HCT116 (cell line): ENCODE results near the gene R3HDM4. TPM values are rescaled to one million over a fixed set of nuclear protein-coding genes. Genes with fewer than 3 reads are reported as not detected.

Experiments
- ATAC-seq: fragments of 200-7000 bp; cut with Tn5 transposase; 2 replicates; pipeline ENCODE4 v1.9.1; 2020; ENCODE audit warnings: mild to moderate bottlenecking, moderate library complexity
- BruUV-seq: library from RNA; stranded (reverse); fragments of 400-500 nt; replicated peaks from 2 replicates; lab custom pipeline; 2021; lab: Mats Ljungman, UMichigan
- CTCF ChIA-PET: fragments of 300-600 bp; sonication (Branson Sonifier 250); formaldehyde crosslinking; loops from one replicate; lab custom pipeline; 2021; ENCODE audit warnings: antibody characterized with exemption; lab: Charles Lee
- POLR2A ChIA-PET: fragments of 300-600, 350-600 bp; sonication (Branson Sonifier 250); formaldehyde crosslinking; loops from one replicate; lab custom pipeline; 2021; ENCODE audit warnings: antibody characterized with exemption; lab: Charles Lee
- RAD21 ChIA-PET, 2 experiments: fragments of 300-600 bp; sonication (Branson Sonifier 250); formaldehyde crosslinking; loops; one replicate each; lab custom pipeline; 2023; ENCODE audit warnings: low total read pairs in 2 of 2; ENCODE audit not compliant: uncharacterized antibody in 2 of 2, unreplicated experiment in 2 of 2, low non-redundant PET in 1 of 2; lab: Charles Lee
- DNase-seq: peaks from one replicate; pipeline ENCODE4 v3.0.0-alpha.2; 2010; ENCODE audit warnings: low read depth, low spot score
- H2AFZ ChIP-seq: fragments of 200-600 bp; shearing (Covaris generic), sonication (generic); 2 replicates; pipeline ENCODE4 v1.6.1; 2017; ENCODE audit warnings: low read depth, mixed run types, mixed read lengths, antibody characterized with exemption, low read length; ENCODE audit not compliant: poor library complexity, severe bottlenecking
- H3K27ac ChIP-seq: 2 replicates; pipeline ENCODE4 v1.5.1; 2012; ENCODE audit warnings: low read depth, low read length
- H3K27me3 ChIP-seq: fragments of 200-600 bp; sonication (generic); 2 replicates; pipeline ENCODE4 v1.6.1; 2016; ENCODE audit warnings: mixed run types, low read length, mixed read lengths; ENCODE audit not compliant: insufficient read depth
- H3K36me3 ChIP-seq, 2 experiments: fragments of 200-500 bp in 1 of 2; fragments of 200-600 bp in 1 of 2; sonication (Bioruptor generic) in 1 of 2; sonication (generic) in 1 of 2; 2 replicates each; pipeline versions ENCODE4 v1.5.1 to v1.6.1; 2014 to 2016; ENCODE audit warnings: low read length in 2 of 2, inconsistent platforms in 1 of 2, mixed read lengths in 1 of 2, mixed run types in 1 of 2; ENCODE audit not compliant: insufficient read depth in 2 of 2, control insufficient read depth in 1 of 2
- H3K4me1 ChIP-seq, 2 experiments: fragments of 200-600 bp in 1 of 2; sonication (generic) in 1 of 2; 2 replicates each; pipeline versions ENCODE4 v1.5.1 to v1.6.1; 2012 to 2017; ENCODE audit warnings: low read length in 2 of 2, inconsistent platforms in 1 of 2, mild to moderate bottlenecking in 1 of 2, mixed read lengths in 1 of 2, mixed run types in 1 of 2, moderate library complexity in 1 of 2; ENCODE audit not compliant: insufficient read depth in 2 of 2, control insufficient read depth in 1 of 2
- H3K4me2 ChIP-seq: fragments of 200-600 bp; sonication (generic); 2 replicates; pipeline ENCODE4 v1.6.1; 2017; ENCODE audit warnings: mixed run types, low read length, mixed read lengths
- H3K4me3 ChIP-seq, 2 experiments: fragments of 200-600 bp in 1 of 2; sonication (generic) in 1 of 2; replicated peaks in 1 of 2; 2 replicates each; pipeline ENCODE4 v1.5.1; 2011 to 2016; ENCODE audit warnings: low read length in 2 of 2, control low read depth in 1 of 2, low read depth in 1 of 2, mild to moderate bottlenecking in 1 of 2, mixed read lengths in 1 of 2, mixed run types in 1 of 2
- H3K79me2 ChIP-seq: fragments of 200-600 bp; sonication (generic); 2 replicates; pipeline ENCODE4 v1.6.1; 2017; ENCODE audit warnings: mild to moderate bottlenecking, mixed run types, low read length, moderate library complexity, mixed read lengths; ENCODE audit not compliant: insufficient read depth
- H3K9ac ChIP-seq: fragments of 200-600 bp; sonication (generic); 2 replicates; pipeline ENCODE4 v1.6.1; 2016; ENCODE audit warnings: low read length, mixed read lengths
- H3K9me2 ChIP-seq: fragments of 200-600 bp; sonication (generic), shearing (Covaris generic); 2 replicates; pipeline ENCODE4 v1.6.1; 2017; ENCODE audit warnings: mixed run types, mild to moderate bottlenecking, moderate library complexity; ENCODE audit not compliant: insufficient read depth
- H3K9me3 ChIP-seq, 2 experiments: fragments of 200-500 bp in 1 of 2; fragments of 200-600 bp in 1 of 2; sonication (Bioruptor generic) in 1 of 2; sonication (generic) in 1 of 2; 2 replicates each; pipeline ENCODE4 v1.6.1; 2014 to 2017; ENCODE audit warnings: low read length in 2 of 2, mixed read lengths in 2 of 2, inconsistent platforms in 1 of 2, low read depth in 1 of 2, mild to moderate bottlenecking in 1 of 2, mixed run types in 1 of 2, moderate library complexity in 1 of 2; ENCODE audit not compliant: control insufficient read depth in 1 of 2, insufficient read depth in 1 of 2
- H4K20me1 ChIP-seq: fragments of 200-600 bp; sonication (generic), shearing (Covaris generic); 2 replicates; pipeline ENCODE4 v1.6.1; 2017; ENCODE audit warnings: mixed run types, mild to moderate bottlenecking, moderate library complexity; ENCODE audit not compliant: insufficient read depth
- ATF3 ChIP-seq: IDR thresholded peaks from 2 replicates; pipeline ENCODE4 v1.6.1; 2012
- CBX3 ChIP-seq: IDR thresholded peaks from 2 replicates; pipeline ENCODE4 v1.6.1; 2012; ENCODE audit warnings: low read depth
- CEBPB ChIP-seq: IDR thresholded peaks from 2 replicates; pipeline ENCODE4 v1.6.1; 2012; ENCODE audit warnings: low read depth
- CTCF ChIP-seq, 3 experiments: fragments of 200-600 bp in 1 of 3; sonication (generic) in 1 of 3; IDR thresholded peaks in 2 of 3; conservative IDR thresholded peaks in 1 of 3; 2 replicates each; pipeline ENCODE4 v1.5.1; 2012 to 2017; ENCODE audit warnings: low read depth in 2 of 3, low read length in 2 of 3, antibody characterized with exemption in 1 of 3, borderline replicate concordance in 1 of 3, control low read depth in 1 of 3, mild to moderate bottlenecking in 1 of 3, mixed read lengths in 1 of 3, mixed run types in 1 of 3, moderate library complexity in 1 of 3; ENCODE audit not compliant: insufficient read depth in 1 of 3
- EGR1 ChIP-seq: IDR thresholded peaks from 2 replicates; pipeline ENCODE4 v1.6.1; 2012; ENCODE audit warnings: low read depth
- ELF1 ChIP-seq: IDR thresholded peaks from 2 replicates; pipeline ENCODE4 v1.6.1; 2012; ENCODE audit warnings: low read depth, borderline replicate concordance
- EZH2 ChIP-seq: fragments of 200-600 bp; sonication (generic); IDR thresholded peaks from 2 replicates; pipeline ENCODE4 v1.6.1; 2017; ENCODE audit warnings: antibody characterized with exemption, mixed run types
- EZH2phosphoT487 ChIP-seq: fragments of 200-600 bp; IDR thresholded peaks from 2 replicates; pipeline ENCODE4 v1.6.1; 2018; ENCODE audit warnings: antibody characterized with exemption, borderline replicate concordance
- JUND ChIP-seq: IDR thresholded peaks from 2 replicates; pipeline ENCODE4 v1.6.1; 2012
- POLR2A ChIP-seq: IDR thresholded peaks from 2 replicates; pipeline ENCODE4 v1.7.0; 2011; ENCODE audit warnings: borderline replicate concordance; ENCODE audit not compliant: insufficient read depth, insufficient read length; ENCODE audit errors: extremely low read depth
- REST ChIP-seq: IDR thresholded peaks from 2 replicates; pipeline ENCODE4 v1.6.1; 2012; ENCODE audit warnings: low read depth
- SIN3A ChIP-seq: IDR thresholded peaks from 2 replicates; pipeline ENCODE4 v1.6.1; 2012; ENCODE audit warnings: low read depth
- SP1 ChIP-seq: IDR thresholded peaks from 2 replicates; pipeline ENCODE4 v1.6.1; 2012; ENCODE audit warnings: low read depth
- TCF7L2 ChIP-seq: IDR thresholded peaks from 2 replicates; pipeline ENCODE4 v1.7.0; 2011; ENCODE audit warnings: borderline replicate concordance, inconsistent platforms; ENCODE audit not compliant: insufficient read depth, insufficient read length; ENCODE audit errors: extremely low read depth
- YY1 ChIP-seq: IDR thresholded peaks from 2 replicates; pipeline ENCODE4 v1.6.1; 2011; ENCODE audit warnings: low read length, low read depth, moderate library complexity, mild to moderate bottlenecking; ENCODE audit not compliant: insufficient replicate concordance; ENCODE audit errors: extremely low read depth
- ZFX ChIP-seq: fragments of 450-650 bp; IDR thresholded peaks from 2 replicates; pipeline ENCODE4 v1.6.1; 2017
- ZNF274 ChIP-seq: fragments of 200-500 bp; sonication (Bioruptor generic); IDR thresholded peaks from 2 replicates; pipeline ENCODE4 v1.6.1; 2014; ENCODE audit warnings: mild to moderate bottlenecking, low read depth, low read length, inconsistent platforms
- intact Hi-C: fragments of 100-400 bp; cut with micrococcal nuclease; formaldehyde crosslinking; loops from 2 replicates; pipeline ENCODE4 v1.10.0; 2022
- total RNA-seq: library from RNA; stranded (reverse); gene quantifications from one replicate; pipeline ENCODE4 v1.2.1, GENCODE V29; 2021; ENCODE audit not compliant: unreplicated experiment
- TF ChIP-seq, protein P1 (sequence below): IDR thresholded peaks from 2 replicates; pipeline ENCODE4 v1.6.1; 2012

R3HDM4 gene
- total RNA-seq, 1 experiment from 2014 or later = 92.3 TPM

DNA sequence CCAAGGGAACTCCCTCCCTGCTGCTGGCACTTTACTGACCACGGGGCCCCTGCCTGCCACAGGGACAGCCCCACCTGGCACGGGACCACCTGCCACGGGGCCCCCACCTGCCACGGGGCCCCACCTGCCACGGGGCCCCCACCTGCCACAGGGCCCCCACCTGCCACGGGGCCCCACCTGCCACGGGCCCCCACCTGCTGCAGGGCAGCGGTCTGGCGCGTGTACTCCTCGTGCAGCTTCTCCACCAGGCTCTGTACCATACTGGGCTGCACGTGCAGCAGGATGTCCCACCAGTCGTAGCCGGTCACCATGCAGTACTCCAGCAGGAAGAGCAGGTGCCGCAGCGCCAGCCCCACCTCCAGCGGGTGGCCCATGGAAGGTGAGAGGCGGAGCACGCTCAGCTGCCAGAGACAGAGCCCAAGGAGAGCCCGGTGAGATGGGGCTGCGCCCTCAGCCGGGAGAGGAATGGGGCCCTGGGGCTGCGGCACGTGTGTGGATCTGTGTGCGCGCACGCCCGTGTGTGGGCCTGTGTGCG, 36.2 kb downstream of the R3HDM4 start:
- TF ChIP-seq JUND (no peak), CTCF (IDR thresholded peaks at IDR 0.05 in 2 of 3, conservative IDR thresholded peaks at IDR 0.05 in 1 of 3; ENCODE audit: borderline replicate concordance in 1 of 3, insufficient read depth in 1 of 3, low read depth in 2 of 3, low read length in 2 of 3) (no peak), ZFX (no peak), POLR2A (no peak), ELF1 (no peak), EZH2 (no peak), YY1 (no peak), CBX3 (no peak), EGR1 (no peak), EZH2phosphoT487 (no peak), SP1 (no peak), CEBPB (no peak), ATF3 (no peak), REST (no peak), TCF7L2 (no peak), ZNF274 (no peak), SIN3A (no peak)
- TF ChIP-seq, protein P1, sequence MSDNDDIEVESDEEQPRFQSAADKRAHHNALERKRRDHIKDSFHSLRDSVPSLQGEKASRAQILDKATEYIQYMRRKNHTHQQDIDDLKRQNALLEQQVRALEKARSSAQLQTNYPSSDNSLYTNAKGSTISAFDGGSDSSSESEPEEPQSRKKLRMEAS = no peak
- TF ChIP-seq, all 23 proteins: peak for 0
- POLR2A ChIA-PET = no interaction called here

More for the DNA sequence above, 36.2 kb downstream of the R3HDM4 start:
- Histone ChIP-seq H3K9me3 (no peaks in the 10 kb centered on the region), H3K9me2 (no peaks in the 10 kb centered on the region), H3K4me2 (no peak overlapping the region), H3K27ac (no peak overlapping the region), H3K27me3 (no peaks in the 10 kb centered on the region), H2AFZ (no peak overlapping the region), H3K9ac (no peak overlapping the region), H3K36me3 (0 out of 4 replicates have a peak, but pooled peaks cover 0 to 6% of the 10 kb centered on the region in 2 experiments), H3K79me2 (no peaks in the 10 kb centered on the region), H4K20me1 (no peaks in the 10 kb centered on the region), H3K4me1 (peaks cover 9 to 17% of the 10 kb centered on the region in 2 experiments), H3K4me3 (no peak overlapping the region)
- RAD21 ChIA-PET = no interaction called here
- no peak for ATAC-seq
- no peak for DNase-seq
- intact Hi-C loops = no loop called here
- CTCF ChIA-PET = no interaction called here
- BruUV-seq = no TSS peak
